Endothelial cell of umbilical vein (primary cell): ENCODE results near the gene INPP5A. TPM values are rescaled to one million over a fixed set of nuclear protein-coding genes. Genes with fewer than 3 reads are reported as not detected.

Experiments used
- BruUV-seq: library from RNA; stranded (reverse); fragments of 400-500 nt; replicated peaks from 2 replicates; lab custom pipeline; 2021; lab: Mats Ljungman, UMichigan
- CTCF ChIA-PET: fragments of 300-600, 350-600 bp; sonication (Branson Sonifier 250); formaldehyde crosslinking; loops from one replicate; lab custom pipeline; 2021; ENCODE audit warnings: antibody characterized with exemption, inconsistent platforms; lab: Charles Lee
- POLR2A ChIA-PET: fragments of 300-600, 350-600 bp; sonication (Branson Sonifier 250); formaldehyde crosslinking; loops from one replicate; lab custom pipeline; 2021; ENCODE audit warnings: antibody characterized with exemption, inconsistent platforms; lab: Charles Lee
- DNase-seq: peaks from one replicate; pipeline ENCODE4 v3.0.0-alpha.2; 2011; ENCODE audit warnings: low read depth, low spot score
- FAIRE-seq: peaks from 2 replicates; lab custom pipeline; 2011; peaks lifted over from hg19 to GRCh38; lab: Jason Lieb, UNC
- H2AFZ ChIP-seq: 2 replicates; pipeline ENCODE4 v1.6.0; 2012; ENCODE audit warnings: low read depth, low read length, control low read depth, inconsistent platforms
- H3K27ac ChIP-seq: 2 replicates; pipeline ENCODE4 v1.5.1; 2011; ENCODE audit warnings: low read depth, mild to moderate bottlenecking, control low read depth, low read length, moderate library complexity; ENCODE audit not compliant: insufficient read depth
- H3K27me3 ChIP-seq, 2 experiments: 2 replicates each; pipeline versions ENCODE4 v1.6.0 to v1.6.1; 2011; ENCODE audit warnings: low read length in 2 of 2, mixed read lengths in 1 of 2; ENCODE audit not compliant: control insufficient read depth in 2 of 2, insufficient read depth in 2 of 2
- H3K36me3 ChIP-seq, 2 experiments: 2 replicates in 1 of 2; 3 replicates in 1 of 2; pipeline ENCODE4 v1.5.1; 2011; ENCODE audit warnings: low read length in 2 of 2, mild to moderate bottlenecking in 1 of 2, moderate library complexity in 1 of 2; ENCODE audit not compliant: control insufficient read depth in 2 of 2, insufficient read depth in 2 of 2; ENCODE audit errors: extremely low read depth in 1 of 2
- H3K4me1 ChIP-seq: 3 replicates; pipeline ENCODE4 v1.5.1; 2011; ENCODE audit warnings: mild to moderate bottlenecking, low read length; ENCODE audit not compliant: control insufficient read depth, insufficient read depth; ENCODE audit errors: extremely low read depth
- H3K4me2 ChIP-seq: 2 replicates; pipeline ENCODE4 v1.6.1; 2011; ENCODE audit warnings: low read length, control low read depth, mixed read lengths; ENCODE audit not compliant: insufficient read depth
- H3K4me3 ChIP-seq, 3 experiments: fragments of 200-600 bp in 1 of 3; sonication (generic), shearing (Covaris generic) in 1 of 3; replicated peaks in 1 of 3; 2 replicates each; pipeline ENCODE4 v1.5.1; 2011 to 2016; ENCODE audit warnings: control low read depth in 3 of 3, low read length in 3 of 3, mild to moderate bottlenecking in 2 of 3, inconsistent platforms in 1 of 3, low read depth in 1 of 3, moderate library complexity in 1 of 3; ENCODE audit not compliant: insufficient read depth in 1 of 3
- H3K79me2 ChIP-seq: 2 replicates; pipeline ENCODE4 v1.6.0; 2012; ENCODE audit warnings: low read length, inconsistent platforms; ENCODE audit not compliant: control insufficient read depth, insufficient read depth
- H3K9ac ChIP-seq: replicated peaks from 2 replicates; pipeline ENCODE3; 2011; ENCODE audit warnings: low read length, control low read depth; ENCODE audit not compliant: insufficient read depth; ENCODE audit errors: extremely low read depth
- H3K9me1 ChIP-seq: replicated peaks from 3 replicates; pipeline ENCODE4 v1.6.0; 2011; ENCODE audit warnings: mild to moderate bottlenecking, low read length; ENCODE audit not compliant: control insufficient read depth, insufficient read depth; ENCODE audit errors: extremely low read depth
- H3K9me3 ChIP-seq: replicated peaks from 2 replicates; pipeline ENCODE4 v1.5.1; 2012; ENCODE audit warnings: low read length, inconsistent platforms; ENCODE audit not compliant: control insufficient read depth, insufficient read depth
- H4K20me1 ChIP-seq: replicated peaks from 2 replicates; pipeline ENCODE3; 2011; ENCODE audit warnings: mild to moderate bottlenecking, low read length; ENCODE audit not compliant: control insufficient read depth, insufficient read depth; ENCODE audit errors: extremely low read depth
- CTCF ChIP-seq, 2 donors: IDR thresholded peaks; 1 replicate in 1 of 2; 2 replicates in 1 of 2; pipeline ENCODE4 v1.5.1; 2011; ENCODE audit warnings: low read length in 2 of 2, mild to moderate bottlenecking in 2 of 2, moderate library complexity in 2 of 2, control low read depth in 1 of 2, inconsistent platforms in 1 of 2, low read depth in 1 of 2; ENCODE audit not compliant: insufficient read depth in 1 of 2; ENCODE audit errors: extremely low read depth in 1 of 2
- EZH2 ChIP-seq: IDR thresholded peaks from 2 replicates; pipeline ENCODE4 v1.6.1; 2012; ENCODE audit warnings: borderline replicate concordance, low read depth, mild to moderate bottlenecking, moderate library complexity, low read length, inconsistent platforms; ENCODE audit not compliant: severe bottlenecking
- FOS ChIP-seq: IDR thresholded peaks from 2 replicates; pipeline ENCODE4 v1.6.1; 2011; ENCODE audit warnings: mild to moderate bottlenecking, low read length, moderate library complexity, borderline replicate concordance; ENCODE audit not compliant: insufficient read depth
- GATA2 ChIP-seq: IDR thresholded peaks from 2 replicates; pipeline ENCODE4 v1.7.0; 2011; ENCODE audit warnings: low read depth, mild to moderate bottlenecking, moderate library complexity, mixed read lengths, low read length; ENCODE audit not compliant: insufficient read length, insufficient read depth
- JUN ChIP-seq: IDR thresholded peaks from 2 replicates; pipeline ENCODE4 v1.6.1; 2011; ENCODE audit warnings: borderline replicate concordance, low read depth; ENCODE audit not compliant: insufficient read length, insufficient read depth
- MAX ChIP-seq: IDR thresholded peaks from 2 replicates; pipeline ENCODE4 v1.6.1; 2011; ENCODE audit not compliant: insufficient read depth, insufficient read length
- MYC ChIP-seq: IDR thresholded peaks from one replicate; pipeline ENCODE4 v1.6.1; 2011; ENCODE audit warnings: mild to moderate bottlenecking, low read depth, low read length
- POLR2A ChIP-seq: IDR thresholded peaks from 2 replicates; pipeline ENCODE4 v1.6.1; 2012; ENCODE audit warnings: low read depth, mild to moderate bottlenecking, control low read depth, low read length
- POLR2AphosphoS5 ChIP-seq: IDR thresholded peaks from 2 replicates; pipeline ENCODE4 v1.6.1; 2012; ENCODE audit warnings: low read depth, mild to moderate bottlenecking, control low read depth, low read length, moderate library complexity; ENCODE audit not compliant: insufficient read depth
- dilution Hi-C: fragments of 300-500 bp; cut with MboI; formaldehyde crosslinking; loops from one replicate; pipeline ENCODE4 v1.15.0; 2019; ENCODE audit warnings: low sequenced_read_pairs; ENCODE audit not compliant: extremely low pct_ligation_motif_present
- intact Hi-C: fragments of 100-400 bp; cut with micrococcal nuclease; formaldehyde crosslinking; loops from one replicate; pipeline ENCODE4 v1.10.0; 2022
- polyA plus RNA-seq, 4 experiments: library from polyadenylated mRNA; depleted of rRNA in 3 of 4; stranded (reverse) in 3 of 4; unstranded in 1 of 4; fragments of >200 nt; gene quantifications; 2 replicates each; pipeline versions ENCODE4 v1.2.1 to v1.2.3, GENCODE V29; 2011 to 2012; ENCODE audit warnings: missing spikeins in 1 of 4
- total RNA-seq: library from RNA; stranded (reverse); gene quantifications from 2 replicates; pipeline ENCODE4 v1.2.3, GENCODE V29; 2021

Gene INPP5A
- total and polyA plus RNA-seq, 2 donors (not counting 3 experiments of a cell fraction or from before 2014, with no cell fraction given) = 22.9 to 33.2 TPM

- intact Hi-C loops = no loop called here
- ChIA-PET POLR2A (no interaction called here), CTCF (no interaction called here)
- Histone ChIP-seq H3K4me3 (no peak overlapping the region), H3K36me3 (no peaks in the 10 kb centered on the region), H3K79me2 (peaks cover 7% of the 10 kb centered on the region), H3K9me1 (no peaks in the 10 kb centered on the region), H3K4me2 (no peak overlapping the region), H3K4me1 (no peaks in the 10 kb centered on the region), H3K9ac (no peak overlapping the region), H3K27me3 (no peaks in the 10 kb centered on the region), H4K20me1 (no peaks in the 10 kb centered on the region), H3K27ac (no peak overlapping the region), H2AFZ (no peak overlapping the region), H3K9me3 (no peaks in the 10 kb centered on the region)
- BruUV-seq = no TSS peak
- no peak for FAIRE-seq
- TF ChIP-seq POLR2A = no peak
- no peak for TF ChIP-seq POLR2AphosphoS5
- TF ChIP-seq EZH2 = no peak
- TF ChIP-seq FOS = no peak
- no peak for TF ChIP-seq CTCF (IDR thresholded peaks at IDR 0.05; ENCODE audit: extremely low read depth in 1 of 2, insufficient read depth in 1 of 2, low read depth in 1 of 2, low read length in 2 of 2)
- no peak for TF ChIP-seq MAX
- no peak for TF ChIP-seq JUN
- no peak for TF ChIP-seq GATA2
- TF ChIP-seq MYC = no peak
- dilution Hi-C loops = no loop called here
- no peak for DNase-seq
Measured at GRCh38 chr10:132551093-132551807, 13.7 kb downstream of the INPP5A start.
